Naive thymus-derived CD4-positive, alpha-beta T cell (primary cell): ENCODE results near the gene ANKS1B. TPM values are rescaled to one million over a fixed set of nuclear protein-coding genes. Genes with fewer than 3 reads are reported as not detected.

Experiments used
- ATAC-seq: fragments of 150-1000 bp; cut with Tn5 transposase; 2 replicates; pipeline ENCODE4 v1.10.0; 2021; ENCODE audit warnings: mild to moderate bottlenecking, moderate library complexity
- CTCF ChIA-PET: fragments of 350-600 bp; sonication (Branson Sonifier 250); formaldehyde crosslinking; loops from one replicate; lab custom pipeline; 2021; ENCODE audit warnings: antibody characterized with exemption; lab: Charles Lee
- POLR2A ChIA-PET: fragments of 350-600 bp; sonication (Branson Sonifier 250); formaldehyde crosslinking; loops from one replicate; lab custom pipeline; 2021; ENCODE audit warnings: antibody characterized with exemption, inconsistent platforms; lab: Charles Lee
- DNase-seq, 9 donors: peaks; one replicate each; pipeline versions ENCODE4 v3.0.0 to v3.0.0-alpha.2; 2020 to 2022; ENCODE audit warnings: mixed read lengths in 1 of 9
- H3K27ac ChIP-seq: one replicate; pipeline ENCODE4 v1.7.0; 2013; ENCODE audit warnings: mild to moderate bottlenecking, low read depth, low read length, moderate library complexity
- H3K27me3 ChIP-seq, 2 donors: one replicate each; pipeline ENCODE4 v1.7.0; 2013; ENCODE audit warnings: low read length in 2 of 2, mild to moderate bottlenecking in 2 of 2, moderate library complexity in 2 of 2; ENCODE audit not compliant: control insufficient read depth in 2 of 2, insufficient read depth in 2 of 2
- H3K36me3 ChIP-seq, 3 experiments: 1 replicate in 2 of 3; 2 replicates in 1 of 3; pipeline ENCODE4 v1.7.0; 2013; ENCODE audit warnings: low read length in 3 of 3, mild to moderate bottlenecking in 3 of 3, moderate library complexity in 1 of 3; ENCODE audit not compliant: insufficient read depth in 3 of 3, control insufficient read depth in 2 of 3
- H3K4me1 ChIP-seq, 2 donors: one replicate each; pipeline ENCODE4 v1.7.0; 2013; ENCODE audit warnings: low read length in 2 of 2, mild to moderate bottlenecking in 2 of 2, moderate library complexity in 1 of 2; ENCODE audit not compliant: control insufficient read depth in 2 of 2, insufficient read depth in 2 of 2
- H3K4me3 ChIP-seq: 2 replicates; pipeline ENCODE4 v1.7.0; 2013; ENCODE audit warnings: mild to moderate bottlenecking, low read length
- H3K9me3 ChIP-seq, 3 experiments: 1 replicate in 2 of 3; 2 replicates in 1 of 3; pipeline ENCODE4 v1.7.0; 2013; ENCODE audit warnings: low read length in 3 of 3; ENCODE audit not compliant: control insufficient read depth in 2 of 3
- H3K27ac Mint-ChIP-seq, 9 donors: one replicate each; pipeline ENCODE4 v1.8.0; 2020 to 2022; ENCODE audit warnings: mixed read lengths in 9 of 9, mild to moderate bottlenecking in 8 of 9, moderate library complexity in 5 of 9, inconsistent platforms in 2 of 9
- H3K27me3 Mint-ChIP-seq, 5 donors: one replicate each; pipeline ENCODE4 v1.8.0; 2021 to 2022; ENCODE audit warnings: mixed read lengths in 5 of 5, mild to moderate bottlenecking in 1 of 5
- H3K36me3 Mint-ChIP-seq, 5 donors: one replicate each; pipeline ENCODE4 v1.8.0; 2020 to 2022; ENCODE audit warnings: mixed read lengths in 5 of 5, mild to moderate bottlenecking in 3 of 5, inconsistent platforms in 1 of 5
- H3K4me1 Mint-ChIP-seq, 7 donors: one replicate each; pipeline ENCODE4 v1.8.0; 2020 to 2022; ENCODE audit warnings: mixed read lengths in 7 of 7, mild to moderate bottlenecking in 3 of 7, inconsistent platforms in 1 of 7
- H3K4me3 Mint-ChIP-seq, 10 donors: one replicate each; pipeline ENCODE4 v1.8.0; 2020 to 2022; ENCODE audit warnings: mild to moderate bottlenecking in 10 of 10, mixed read lengths in 10 of 10, moderate library complexity in 6 of 10, inconsistent platforms in 2 of 10
- H3K9me3 Mint-ChIP-seq, 11 donors: one replicate each; pipeline ENCODE4 v1.8.0; 2020 to 2022; ENCODE audit warnings: mixed read lengths in 11 of 11, mild to moderate bottlenecking in 4 of 11, inconsistent platforms in 1 of 11, moderate library complexity in 1 of 11
- intact Hi-C, 2 donors: fragments of 100-400 bp; cut with micrococcal nuclease; formaldehyde crosslinking; loops; one replicate each; pipeline ENCODE4 v1.15.1; 2023
- polyA plus RNA-seq, 2 donors: library from polyadenylated mRNA; unstranded; fragments of 300-500 nt; fragmentation: Illumina TruSeq; gene quantifications; one replicate each; pipeline ENCODE4 v1.2.3, GENCODE V29; 2021
- total RNA-seq, 6 experiments: library from RNA in 5 of 6; stranded (reverse) in 5 of 6; gene quantifications; 1 replicate in 5 of 6; 2 replicates in 1 of 6; pipeline ENCODE4 v1.2.3 and lab custom pipeline; 2021 to 2026

ANKS1B gene
- total and polyA plus RNA-seq, 7 experiments from 2014 or later = 0.97 TPM; not detected in 6

- Histone ChIP-seq H3K9me3 (no peaks in the 10 kb centered on the region), H3K4me3 (no peak overlapping the region), H3K27ac (no peak overlapping the region), H3K27me3 (no peaks in the 10 kb centered on the region), H3K4me1 (no peaks in the 10 kb centered on the region), H3K36me3 (no peaks in the 10 kb centered on the region)
- H3K4me3 Mint-ChIP-seq = no peak overlapping the region
- intact Hi-C loops = no loop called here
- H3K4me1 Mint-ChIP-seq = no peaks in the 10 kb centered on the region
- POLR2A ChIA-PET = no interaction called here
- ATAC-seq (no peak), DNase-seq (no peak)
- no peaks in the 10 kb centered on the region for H3K36me3 Mint-ChIP-seq
- no peak overlapping the region for H3K27ac Mint-ChIP-seq
- H3K9me3 Mint-ChIP-seq = peaks cover 0 to 25% (median 7%) of the 10 kb centered on the region in 11 donors
- CTCF ChIA-PET = no interaction called here
- H3K27me3 Mint-ChIP-seq = no peaks in the 10 kb centered on the region
Observed at GRCh38 chr12:99453836-99454538, 530.7 kb downstream of the ANKS1B start.

- H3K4me3 Mint-ChIP-seq = no peak overlapping the region
- H3K27ac Mint-ChIP-seq = no peak overlapping the region
- H3K4me1 Mint-ChIP-seq = no peaks in the 10 kb centered on the region
- H3K36me3 ChIP-seq = no peaks in the 10 kb centered on the region
- no peaks in the 10 kb centered on the region for H3K9me3 ChIP-seq
- ChIA-PET CTCF (interaction anchor here (0.5 kb wide), 1 partner anchor 1446 kb away, joined by 4 read pairs; no protein-coding TSS in a partner anchor), POLR2A (no interaction called here)
- no peaks in the 10 kb centered on the region for H3K36me3 Mint-ChIP-seq
- DNase-seq = no peak
- no peak for ATAC-seq
- intact Hi-C loops = no loop called here
- H3K27me3 ChIP-seq = no peaks in the 10 kb centered on the region
- H3K4me1 ChIP-seq = no peaks in the 10 kb centered on the region
- no peaks in the 10 kb centered on the region for H3K27me3 Mint-ChIP-seq
- H3K27ac ChIP-seq = no peak overlapping the region
- peaks cover 0 to 18% (median 4%) of the 10 kb centered on the region in 11 donors for H3K9me3 Mint-ChIP-seq
- H3K4me3 ChIP-seq = no peak overlapping the region
Observed at GRCh38 chr12:99450036-99450630, 534.6 kb downstream of the ANKS1B start.

GRCh38 chr12:99444859-99445316 lies 539.8 kb downstream of the ANKS1B start:
- H3K4me3 Mint-ChIP-seq = no peak overlapping the region
- no peak for DNase-seq
- intact Hi-C loops = no loop called here

GRCh38 chr12:99442758-99443157 lies 542.0 kb downstream of the ANKS1B start:
- Histone ChIP-seq H3K4me3 (no peak overlapping the region), H3K27me3 (no peaks in the 10 kb centered on the region), H3K4me1 (no peaks in the 10 kb centered on the region), H3K27ac (no peak overlapping the region), H3K9me3 (no peaks in the 10 kb centered on the region), H3K36me3 (no peaks in the 10 kb centered on the region)
- DNase-seq = no peak
- CTCF ChIA-PET = interaction anchor here (0.7 kb wide), 1 partner anchor 14 kb away, joined by 3 read pairs; no protein-coding TSS in a partner anchor
- Mint-ChIP-seq H3K27ac (no peak overlapping the region), H3K27me3 (no peaks in the 10 kb centered on the region), H3K4me3 (no peak overlapping the region), H3K4me1 (no peaks in the 10 kb centered on the region), H3K9me3 (peaks cover 0 to 26% (median 3%) of the 10 kb centered on the region in 11 donors), H3K36me3 (no peaks in the 10 kb centered on the region)
- POLR2A ChIA-PET = no interaction called here
- intact Hi-C loops = no loop called here
- ATAC-seq = no peak

More at GRCh38 chr12:99444859-99445316, 539.8 kb downstream of the ANKS1B start:
- ChIA-PET CTCF (no interaction called here), POLR2A (no interaction called here)
- H3K27ac ChIP-seq = no peak overlapping the region
- no peak overlapping the region for H3K27ac Mint-ChIP-seq
- H3K27me3 Mint-ChIP-seq = no peaks in the 10 kb centered on the region
- H3K4me3 ChIP-seq = no peak overlapping the region
- H3K27me3 ChIP-seq = no peaks in the 10 kb centered on the region
- H3K4me1 Mint-ChIP-seq = no peaks in the 10 kb centered on the region
- no peak for ATAC-seq
- peaks cover 0 to 24% (median 4%) of the 10 kb centered on the region in 11 donors for H3K9me3 Mint-ChIP-seq
- no peaks in the 10 kb centered on the region for H3K9me3 ChIP-seq
- H3K4me1 ChIP-seq = no peaks in the 10 kb centered on the region
- H3K36me3 ChIP-seq = no peaks in the 10 kb centered on the region
- no peaks in the 10 kb centered on the region for H3K36me3 Mint-ChIP-seq

- no peak for DNase-seq
- H3K4me3 ChIP-seq = no peak overlapping the region
- ChIA-PET POLR2A (no interaction called here), CTCF (no interaction called here)
- H3K9me3 Mint-ChIP-seq = peaks cover 0 to 27% (median 4%) of the 10 kb centered on the region in 11 donors
- H3K27ac ChIP-seq = no peak overlapping the region
- H3K27me3 ChIP-seq = no peaks in the 10 kb centered on the region
- ATAC-seq = no peak
- no peak overlapping the region for H3K4me3 Mint-ChIP-seq
- no peaks in the 10 kb centered on the region for H3K9me3 ChIP-seq
- H3K27ac Mint-ChIP-seq = no peak overlapping the region
- H3K4me1 Mint-ChIP-seq = no peaks in the 10 kb centered on the region
- H3K36me3 Mint-ChIP-seq = no peaks in the 10 kb centered on the region
- no peaks in the 10 kb centered on the region for H3K4me1 ChIP-seq
- intact Hi-C loops = no loop called here
- no peaks in the 10 kb centered on the region for H3K36me3 ChIP-seq
- H3K27me3 Mint-ChIP-seq = no peaks in the 10 kb centered on the region
Observed at GRCh38 chr12:99439399-99439798, 545.3 kb downstream of the ANKS1B start.

- H3K9me3 Mint-ChIP-seq = peaks cover 0 to 33% (median 4%) of the 10 kb centered on the region in 11 donors
- CTCF ChIA-PET = no interaction called here
- intact Hi-C loops = no loop called here
- H3K4me1 Mint-ChIP-seq = no peaks in the 10 kb centered on the region
- no peaks in the 10 kb centered on the region for H3K36me3 Mint-ChIP-seq
- H3K36me3 ChIP-seq = no peaks in the 10 kb centered on the region
- POLR2A ChIA-PET = no interaction called here
- DNase-seq (no peak), ATAC-seq (no peak)
- H3K27me3 Mint-ChIP-seq = no peaks in the 10 kb centered on the region
- H3K4me1 ChIP-seq = no peaks in the 10 kb centered on the region
- H3K27ac Mint-ChIP-seq = no peak overlapping the region
- no peaks in the 10 kb centered on the region for H3K9me3 ChIP-seq
- no peak overlapping the region for H3K27ac ChIP-seq
- H3K4me3 Mint-ChIP-seq = no peak overlapping the region
- H3K27me3 ChIP-seq = no peaks in the 10 kb centered on the region
- H3K4me3 ChIP-seq = no peak overlapping the region
Observed at GRCh38 chr12:99436584-99436983, 548.2 kb downstream of the ANKS1B start.
